Thoracic aorta (tissue), 2 donors: Measurements from ENCODE around the gene CAPN12. TPM values are rescaled to one million over a fixed set of nuclear protein-coding genes. Genes with fewer than 3 reads are reported as not detected.

Experiments used
- ATAC-seq: fragments of 150-250 bp; one replicate; pipeline ENCODE4 v1.8.0; 2017; ENCODE audit warnings: low read depth; ENCODE audit not compliant: insufficient number of reproducible peaks, low FRiP score
- DNase-seq: peaks from one replicate; pipeline ENCODE4 v3.0.0-alpha.2; 2020; ENCODE audit warnings: low spot score
- H3K27ac ChIP-seq, 2 donors: fragments of 200-600 bp; sonication (generic); 1 replicate in 1 of 2; 2 replicates in 1 of 2; pipeline ENCODE4 v1.5.1; 2016; ENCODE audit warnings: mild to moderate bottlenecking in 2 of 2, moderate library complexity in 2 of 2
- H3K27me3 ChIP-seq: fragments of 200-600 bp; sonication (generic); replicated peaks from 2 replicates; pipeline ENCODE4 v1.6.0; 2016; ENCODE audit warnings: mild to moderate bottlenecking; ENCODE audit not compliant: insufficient read depth
- H3K36me3 ChIP-seq: fragments of 200-600 bp; sonication (generic); one replicate; pipeline ENCODE4 v1.5.1; 2016
- H3K4me1 ChIP-seq, 2 donors: fragments of 200-600 bp; sonication (generic); 1 replicate in 1 of 2; 2 replicates in 1 of 2; pipeline versions ENCODE4 v1.5.1 to v1.6.0; 2016; ENCODE audit warnings: low read depth in 2 of 2, mild to moderate bottlenecking in 1 of 2; ENCODE audit not compliant: control insufficient read depth in 1 of 2
- H3K4me3 ChIP-seq: fragments of 200-600 bp; sonication (generic); 2 replicates; pipeline ENCODE4 v1.5.1; 2016; ENCODE audit warnings: mild to moderate bottlenecking
- H3K9me3 ChIP-seq: fragments of 200-600 bp; sonication (generic); 2 replicates; pipeline ENCODE4 v1.5.1; 2016
- total RNA-seq, 2 donors: library from RNA; depleted of rRNA; stranded (reverse); fragments of >200 nt; gene quantifications; one replicate each; pipeline versions ENCODE4 v1.1.0 to v1.2.3, GENCODE V29; 2016
- TF ChIP-seq, protein P1 (sequence below): fragments of 200-600 bp; sonication (generic); IDR thresholded peaks from one replicate; pipeline ENCODE4 v1.5.1; 2019; ENCODE audit warnings: antibody characterized with exemption

CAPN12 gene
- total RNA-seq, 2 donors from 2014 or later = 0.81 to 2.1 TPM

DNA sequence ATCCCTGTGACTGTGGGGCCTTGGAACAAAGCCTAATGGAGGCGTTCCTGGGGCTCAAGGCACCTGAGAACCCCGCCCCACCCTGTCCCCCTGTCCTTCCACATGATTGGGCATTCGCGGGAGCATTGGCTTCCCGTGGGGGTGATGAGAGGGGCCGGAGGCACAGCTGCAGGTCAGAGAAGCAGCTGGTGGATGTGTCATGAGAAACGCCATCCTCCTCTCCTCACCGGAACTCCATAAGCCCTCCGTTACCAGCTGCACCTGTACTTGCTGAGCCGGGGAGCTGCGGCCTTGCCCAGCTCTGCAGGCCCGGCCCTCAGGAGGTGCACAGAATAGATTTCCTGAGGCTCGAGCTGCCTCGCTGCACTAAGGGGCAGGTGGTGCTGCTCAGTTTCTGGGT is 42.0 kb downstream of the CAPN12 start:
- Histone ChIP-seq H3K9me3 (no peaks in the 10 kb centered on the region), H3K27ac (peak overlapping the region; percentile 97 to 100), H3K36me3 (peaks cover 61% of the 10 kb centered on the region), H3K4me3 (no peak overlapping the region), H3K4me1 (peaks cover 43 to 88% of the 10 kb centered on the region in 2 donors), H3K27me3 (no peaks in the 10 kb centered on the region)
- ATAC-seq = no peak
- no peak for DNase-seq
- TF ChIP-seq, protein P1, sequence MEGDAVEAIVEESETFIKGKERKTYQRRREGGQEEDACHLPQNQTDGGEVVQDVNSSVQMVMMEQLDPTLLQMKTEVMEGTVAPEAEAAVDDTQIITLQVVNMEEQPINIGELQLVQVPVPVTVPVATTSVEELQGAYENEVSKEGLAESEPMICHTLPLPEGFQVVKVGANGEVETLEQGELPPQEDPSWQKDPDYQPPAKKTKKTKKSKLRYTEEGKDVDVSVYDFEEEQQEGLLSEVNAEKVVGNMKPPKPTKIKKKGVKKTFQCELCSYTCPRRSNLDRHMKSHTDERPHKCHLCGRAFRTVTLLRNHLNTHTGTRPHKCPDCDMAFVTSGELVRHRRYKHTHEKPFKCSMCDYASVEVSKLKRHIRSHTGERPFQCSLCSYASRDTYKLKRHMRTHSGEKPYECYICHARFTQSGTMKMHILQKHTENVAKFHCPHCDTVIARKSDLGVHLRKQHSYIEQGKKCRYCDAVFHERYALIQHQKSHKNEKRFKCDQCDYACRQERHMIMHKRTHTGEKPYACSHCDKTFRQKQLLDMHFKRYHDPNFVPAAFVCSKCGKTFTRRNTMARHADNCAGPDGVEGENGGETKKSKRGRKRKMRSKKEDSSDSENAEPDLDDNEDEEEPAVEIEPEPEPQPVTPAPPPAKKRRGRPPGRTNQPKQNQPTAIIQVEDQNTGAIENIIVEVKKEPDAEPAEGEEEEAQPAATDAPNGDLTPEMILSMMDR = no peak

DNA sequence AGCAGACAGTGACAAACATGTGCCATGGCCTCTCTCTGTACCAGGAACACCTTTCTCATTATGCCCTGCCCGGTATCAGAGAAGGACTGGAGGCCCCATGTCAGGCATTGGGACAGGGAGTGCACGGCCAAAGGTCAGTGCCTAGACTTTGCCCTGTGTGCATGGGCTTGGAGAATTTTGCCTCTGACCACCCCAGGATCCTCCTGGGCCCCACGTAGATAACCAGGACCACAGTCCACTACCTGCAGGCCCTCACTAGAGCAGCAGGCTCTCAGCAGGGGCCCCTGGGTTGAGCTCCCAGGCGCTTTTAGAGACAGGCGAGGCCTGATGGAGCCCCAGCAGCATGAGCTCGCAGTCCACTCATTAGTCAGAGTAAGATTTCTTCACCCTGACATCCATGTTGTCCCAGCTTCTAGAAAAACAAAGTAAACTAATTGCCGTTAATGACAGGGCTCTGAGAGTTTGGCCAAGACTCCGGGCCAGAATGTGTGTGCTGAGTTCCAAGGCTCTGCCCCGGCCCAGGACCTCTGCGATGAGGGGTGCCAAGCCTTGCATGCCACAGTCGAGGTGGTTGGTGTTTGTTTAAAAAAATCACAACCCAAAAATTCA is 42.7 kb downstream of the CAPN12 start:
- Histone ChIP-seq H3K27ac (peak overlapping the region; percentile 97 to 100), H3K4me1 (peaks cover 49 to 88% of the 10 kb centered on the region in 2 donors)

DNA sequence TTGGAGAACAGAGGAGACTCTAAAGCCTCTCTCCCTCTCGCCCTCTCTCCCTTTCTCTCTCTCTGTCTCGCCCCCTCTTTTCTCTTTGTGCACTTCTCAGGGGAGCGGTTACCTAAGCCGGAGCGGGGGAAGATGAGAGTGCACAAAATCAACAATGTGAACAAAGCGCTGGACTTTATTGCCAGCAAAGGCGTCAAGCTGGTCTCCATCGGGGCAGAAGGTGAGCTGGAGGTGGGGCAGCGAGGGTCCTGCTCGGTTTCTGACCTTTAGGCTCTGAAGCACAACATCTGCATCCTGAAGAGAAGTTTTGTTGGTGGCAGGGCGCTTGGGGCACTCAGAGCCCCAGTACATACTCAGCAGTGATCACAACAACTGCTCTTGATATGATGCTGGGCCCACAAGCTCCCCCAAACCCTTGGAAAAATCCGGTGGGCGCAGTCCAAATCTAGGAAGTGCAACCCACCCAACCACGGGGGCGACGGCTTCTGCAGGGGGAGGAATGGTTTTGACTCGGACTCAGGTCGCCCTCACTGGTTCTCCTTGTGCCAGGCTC is 43.3 kb downstream of the CAPN12 start:
- DNase-seq (no peak), ATAC-seq (no peak)
- Histone ChIP-seq H3K27me3 (no peaks in the 10 kb centered on the region), H3K4me1 (peaks cover 52 to 88% of the 10 kb centered on the region in 2 donors), H3K9me3 (no peaks in the 10 kb centered on the region), H3K4me3 (no peak overlapping the region), H3K36me3 (peaks cover 49% of the 10 kb centered on the region), H3K27ac (peak overlapping the region; percentile 97 to 100)
- TF ChIP-seq, protein P1 = no peak

More for the DNA sequence above, 42.7 kb downstream of the CAPN12 start:
- ATAC-seq (peak; percentile 46), DNase-seq (no peak)
- no peaks in the 10 kb centered on the region for H3K9me3 ChIP-seq
- peaks cover 54% of the 10 kb centered on the region for H3K36me3 ChIP-seq
- no peak overlapping the region for H3K4me3 ChIP-seq
- no peaks in the 10 kb centered on the region for H3K27me3 ChIP-seq
- TF ChIP-seq, protein P1 = no peak

DNA sequence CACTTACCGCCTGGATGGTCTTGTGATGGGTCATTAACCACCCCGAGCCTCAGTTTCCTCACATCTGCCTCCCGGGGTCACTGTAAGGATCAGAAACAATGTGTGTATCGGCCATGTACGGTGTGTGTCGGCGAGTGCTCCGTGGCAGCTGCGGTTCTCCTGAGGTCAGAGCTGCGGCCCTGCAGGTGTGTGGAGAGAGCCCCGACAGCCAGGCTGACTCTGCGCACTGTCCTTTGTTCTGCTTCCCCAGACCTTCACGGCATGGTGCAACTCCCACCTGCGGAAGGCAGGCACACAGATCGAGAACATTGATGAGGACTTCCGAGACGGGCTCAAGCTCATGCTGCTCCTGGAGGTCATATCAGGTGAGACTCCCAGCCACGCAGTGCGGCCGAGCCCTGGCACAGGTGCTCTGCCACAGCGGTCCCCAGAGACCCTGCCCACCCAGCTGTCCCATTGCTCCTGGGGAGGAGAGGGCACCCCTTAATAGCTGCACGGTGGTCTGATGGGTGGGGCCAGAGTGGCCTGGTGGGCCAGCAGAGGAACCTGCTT is 43.8 kb downstream of the CAPN12 start:
- H3K27me3 ChIP-seq = no peaks in the 10 kb centered on the region
- H3K9me3 ChIP-seq = no peaks in the 10 kb centered on the region
- H3K27ac ChIP-seq = peak overlapping the region; percentile 97 to 100
- TF ChIP-seq, protein P1 = no peak
- no peak for DNase-seq
- H3K4me1 ChIP-seq = peaks cover 58 to 88% of the 10 kb centered on the region in 2 donors
- ATAC-seq = no peak
- H3K4me3 ChIP-seq = no peak overlapping the region
- H3K36me3 ChIP-seq = peaks cover 47% of the 10 kb centered on the region

DNA sequence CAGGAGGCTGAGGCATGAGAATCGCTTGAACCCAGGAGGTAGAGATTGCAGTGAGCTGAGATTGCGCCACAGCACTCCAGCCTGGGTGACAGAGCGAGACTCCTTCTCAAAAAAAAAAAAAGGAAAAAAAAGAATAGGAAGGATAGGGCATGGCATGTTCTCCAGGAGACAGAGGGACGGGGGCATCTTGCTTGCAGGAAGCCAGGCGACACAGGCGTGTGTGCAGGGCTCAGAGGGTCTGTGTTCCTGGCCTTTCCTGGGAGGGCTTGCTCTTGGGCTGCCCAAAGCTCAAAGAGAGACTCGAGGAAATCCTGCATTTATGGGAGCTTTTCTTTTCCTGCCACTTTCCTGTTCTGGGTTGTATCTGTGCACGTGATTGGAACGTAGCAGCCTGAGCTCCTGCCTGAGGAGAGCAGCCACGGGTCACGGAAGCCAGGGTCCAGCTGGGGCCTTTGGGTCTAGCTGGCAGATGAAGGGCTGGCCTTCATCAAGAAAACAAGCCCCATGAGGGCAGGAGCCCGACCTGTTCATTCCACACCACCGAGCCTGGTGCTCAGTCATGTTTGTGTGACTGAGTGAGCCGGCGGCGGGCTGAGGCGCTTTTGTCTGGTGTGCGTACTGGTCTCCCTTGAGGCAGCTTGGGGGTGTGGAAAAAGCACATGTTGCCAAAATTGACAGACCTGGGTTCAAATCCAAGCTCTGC is 44.5 kb downstream of the CAPN12 start:
- H3K9me3 ChIP-seq = no peaks in the 10 kb centered on the region
- peak overlapping the region; percentile 97 to 100 for H3K27ac ChIP-seq
- no peak overlapping the region for H3K4me3 ChIP-seq
- TF ChIP-seq, protein P1 = no peak
- peaks cover 41% of the 10 kb centered on the region for H3K36me3 ChIP-seq
- peaks cover 64 to 92% of the 10 kb centered on the region in 2 donors for H3K4me1 ChIP-seq
- ATAC-seq (no peak), DNase-seq (no peak)
- H3K27me3 ChIP-seq = no peaks in the 10 kb centered on the region
